ENCODE results near the gene GET4. TPM values are rescaled to one million over a fixed set of nuclear protein-coding genes. Genes with fewer than 3 reads are reported as not detected.
A peak's percentile ranks its signal among the peaks of the same experiment; 100 is the strongest.

Gene GET4
- total and polyA plus RNA-seq, 2 donors from 2014 or later = 44.8 to 80.8 TPM

DNA sequence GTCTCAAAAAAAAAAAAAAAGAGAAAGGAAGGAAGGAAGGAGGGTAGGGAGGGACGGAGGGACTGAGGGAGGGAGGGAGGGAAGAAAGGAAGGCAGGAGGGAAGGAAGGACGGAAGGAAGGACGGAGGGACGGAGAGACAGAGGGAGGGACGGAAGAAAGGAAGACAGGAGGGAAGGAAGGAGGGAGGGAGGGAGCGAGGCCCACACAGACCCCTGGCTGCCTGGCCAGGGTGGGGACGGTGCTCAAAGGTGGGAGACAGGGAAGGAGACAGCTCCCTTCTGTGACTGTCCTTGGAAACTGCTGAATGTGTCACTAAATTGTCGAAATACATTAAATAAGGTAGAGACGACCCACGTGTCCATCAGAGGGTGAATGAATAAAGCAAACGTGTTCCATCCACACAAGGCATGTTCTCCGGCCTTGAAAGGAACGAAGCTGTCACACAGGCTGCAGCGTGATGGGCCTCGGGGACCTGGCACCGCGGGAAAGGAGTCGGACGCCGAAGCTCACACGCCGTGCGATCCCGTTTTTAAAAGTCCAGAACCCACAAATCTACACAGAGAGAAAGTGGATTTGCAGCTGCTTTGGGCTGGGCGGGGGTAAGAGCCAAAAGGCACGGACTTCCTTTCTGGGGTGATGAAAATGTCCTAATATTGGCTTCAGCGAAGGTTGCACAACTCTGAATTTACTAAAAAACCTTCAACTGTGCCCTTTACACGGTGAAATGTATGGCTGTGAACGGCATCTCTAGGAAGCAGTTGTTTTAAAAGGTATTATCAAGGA, 54.8 kb downstream of the GET4 start:
- DNase-seq (peak in 1 of 5 donors; percentile 48), FAIRE-seq (no peak)
- peaks cover 0 to 2% (median 0%) of the 10 kb centered on the region in 3 donors for H3K4me1 ChIP-seq (ENCODE audit: control insufficient read depth in 2 of 3, insufficient read depth in 2 of 3, low read depth in 1 of 3, low read length in 3 of 3)
- no peak overlapping the region for H3K9ac ChIP-seq (ENCODE audit: low read length in 3 of 3)
- no peaks in the 10 kb centered on the region for H3K27me3 ChIP-seq (ENCODE audit: control insufficient read depth, insufficient read depth, low read length)
- no peak overlapping the region for H3K27ac ChIP-seq (ENCODE audit: low read depth in 2 of 2, low read length in 2 of 2)
- no peaks in the 10 kb centered on the region for H3K9me3 ChIP-seq (ENCODE audit: control insufficient read depth in 2 of 3, insufficient read depth in 1 of 3, low read length in 3 of 3)
- no peak overlapping the region for H3K4me3 ChIP-seq (ENCODE audit: low read length in 3 of 3)
- TF ChIP-seq, protein P1, sequence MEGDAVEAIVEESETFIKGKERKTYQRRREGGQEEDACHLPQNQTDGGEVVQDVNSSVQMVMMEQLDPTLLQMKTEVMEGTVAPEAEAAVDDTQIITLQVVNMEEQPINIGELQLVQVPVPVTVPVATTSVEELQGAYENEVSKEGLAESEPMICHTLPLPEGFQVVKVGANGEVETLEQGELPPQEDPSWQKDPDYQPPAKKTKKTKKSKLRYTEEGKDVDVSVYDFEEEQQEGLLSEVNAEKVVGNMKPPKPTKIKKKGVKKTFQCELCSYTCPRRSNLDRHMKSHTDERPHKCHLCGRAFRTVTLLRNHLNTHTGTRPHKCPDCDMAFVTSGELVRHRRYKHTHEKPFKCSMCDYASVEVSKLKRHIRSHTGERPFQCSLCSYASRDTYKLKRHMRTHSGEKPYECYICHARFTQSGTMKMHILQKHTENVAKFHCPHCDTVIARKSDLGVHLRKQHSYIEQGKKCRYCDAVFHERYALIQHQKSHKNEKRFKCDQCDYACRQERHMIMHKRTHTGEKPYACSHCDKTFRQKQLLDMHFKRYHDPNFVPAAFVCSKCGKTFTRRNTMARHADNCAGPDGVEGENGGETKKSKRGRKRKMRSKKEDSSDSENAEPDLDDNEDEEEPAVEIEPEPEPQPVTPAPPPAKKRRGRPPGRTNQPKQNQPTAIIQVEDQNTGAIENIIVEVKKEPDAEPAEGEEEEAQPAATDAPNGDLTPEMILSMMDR (IDR thresholded peaks at IDR 0.05; ENCODE audit: borderline replicate concordance, extremely low read depth, insufficient read depth) = no peak
- intact Hi-C loops (cut with DNase I) = no loop called here
- H3K36me3 ChIP-seq (ENCODE audit: control insufficient read depth in 2 of 3, insufficient read depth in 3 of 3, low read length in 3 of 3) = no peaks in the 10 kb centered on the region

DNA sequence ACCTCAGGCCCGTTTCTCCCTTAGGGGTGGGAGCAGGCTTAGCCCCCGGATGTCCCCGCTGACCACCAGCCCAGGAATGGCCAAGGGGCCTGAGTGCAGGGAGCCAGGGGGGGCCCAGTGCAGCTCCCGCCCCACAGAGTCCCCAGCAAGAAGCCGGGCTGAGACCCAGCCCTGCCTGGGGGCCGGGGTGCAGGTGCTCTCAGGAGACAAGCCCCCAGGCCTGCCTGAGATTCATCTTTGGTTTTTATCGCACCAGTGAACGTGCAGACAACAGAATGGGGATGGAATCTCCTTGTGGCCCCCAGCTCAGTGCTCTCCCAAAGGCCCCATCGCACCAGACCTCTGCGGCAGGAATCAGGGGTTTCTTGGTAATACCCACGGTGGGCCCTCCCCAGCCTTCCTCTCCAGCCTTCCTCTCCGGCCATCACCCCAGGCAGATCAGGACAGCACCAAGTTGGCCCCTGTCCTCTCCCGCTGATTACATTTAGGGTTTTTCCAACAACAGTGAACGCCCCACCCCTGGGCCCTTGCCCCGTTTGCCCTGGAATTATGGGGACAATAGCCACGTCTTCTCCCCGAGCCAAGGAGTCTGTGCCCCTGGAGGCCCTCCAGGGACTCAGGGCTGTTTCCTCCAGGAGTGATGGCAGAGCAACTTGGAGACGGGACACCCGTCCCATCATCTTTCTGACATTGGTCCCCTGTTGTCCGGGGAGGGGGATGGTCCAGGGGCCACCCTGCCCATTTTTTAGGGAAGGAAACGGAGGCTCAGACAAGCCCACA, 55.7 kb downstream of the GET4 start:
- H3K9ac ChIP-seq (ENCODE audit: low read length in 3 of 3) = no peak overlapping the region
- H3K9me3 ChIP-seq (ENCODE audit: control insufficient read depth in 2 of 3, insufficient read depth in 1 of 3, low read length in 3 of 3) = no peaks in the 10 kb centered on the region
- DNase-seq = peak in 2 of 5 donors; percentile 37 to 66
- peaks cover 0 to 2% (median 0%) of the 10 kb centered on the region in 3 donors for H3K4me1 ChIP-seq (ENCODE audit: control insufficient read depth in 2 of 3, insufficient read depth in 2 of 3, low read depth in 1 of 3, low read length in 3 of 3)
- intact Hi-C loops (cut with DNase I) = no loop called here
- no peak overlapping the region for H3K27ac ChIP-seq (ENCODE audit: low read depth in 2 of 2, low read length in 2 of 2)
- H3K4me3 ChIP-seq (ENCODE audit: low read length in 3 of 3) = no peak overlapping the region
- FAIRE-seq = no peak
- TF ChIP-seq, protein P1 (IDR thresholded peaks at IDR 0.05; ENCODE audit: borderline replicate concordance, extremely low read depth, insufficient read depth) = no peak
- H3K36me3 ChIP-seq (ENCODE audit: control insufficient read depth in 2 of 3, insufficient read depth in 3 of 3, low read length in 3 of 3) = no peaks in the 10 kb centered on the region
- H3K27me3 ChIP-seq (ENCODE audit: control insufficient read depth, insufficient read depth, low read length) = no peaks in the 10 kb centered on the region

DNA sequence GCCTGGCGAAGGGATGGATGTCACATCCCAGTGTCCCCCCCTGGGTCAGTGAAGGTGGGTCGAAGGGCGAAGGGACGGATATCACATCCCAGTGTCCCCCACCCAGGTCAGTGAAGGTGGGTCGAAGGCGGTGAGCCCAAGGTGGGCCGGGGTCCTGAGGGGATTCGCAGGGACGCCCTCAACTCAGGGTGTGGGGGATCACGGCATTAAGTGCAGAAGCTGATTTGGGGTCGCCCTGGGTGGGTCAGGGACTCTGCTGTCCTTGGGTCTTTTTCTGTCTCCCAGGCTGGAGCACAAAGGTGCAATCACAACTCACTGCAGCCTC, 56.3 kb downstream of the GET4 start:
- Histone ChIP-seq H3K4me3 (ENCODE audit: low read length in 3 of 3) (no peak overlapping the region), H3K9me3 (ENCODE audit: control insufficient read depth in 2 of 3, insufficient read depth in 1 of 3, low read length in 3 of 3) (no peaks in the 10 kb centered on the region), H3K27ac (ENCODE audit: low read depth in 2 of 2, low read length in 2 of 2) (no peak overlapping the region), H3K4me1 (ENCODE audit: control insufficient read depth in 2 of 3, insufficient read depth in 2 of 3, low read depth in 1 of 3, low read length in 3 of 3) (peaks cover 0 to 2% (median 0%) of the 10 kb centered on the region in 3 donors), H3K36me3 (ENCODE audit: control insufficient read depth in 2 of 3, insufficient read depth in 3 of 3, low read length in 3 of 3) (no peaks in the 10 kb centered on the region), H3K9ac (ENCODE audit: low read length in 3 of 3) (no peak overlapping the region), H3K27me3 (ENCODE audit: control insufficient read depth, insufficient read depth, low read length) (no peaks in the 10 kb centered on the region)
- DNase-seq (peak in 1 of 5 donors; percentile 58), FAIRE-seq (no peak)
- intact Hi-C loops (cut with DNase I) = no loop called here
- TF ChIP-seq, protein P1 (IDR thresholded peaks at IDR 0.05; ENCODE audit: borderline replicate concordance, extremely low read depth, insufficient read depth) = no peak

Measured in kidney (tissue), 14 donors.